Activated effector memory CD4-positive, alpha-beta T cell treated with Interleukin-2 at 50 U/mL for 16 hours (primary cell): ENCODE results near the gene GSPT2.
A peak's percentile ranks its signal among the peaks of the same experiment; 100 is the strongest.
"Not testable (repeated sequence)": the region's sequence is repeated elsewhere in the genome, so short reads cannot be mapped to it uniquely, and the experiment has no call there.

Source experiments
- DNase-seq: peaks from one replicate; pipeline ENCODE4 v3.0.0-alpha.2; 2020

The GSPT2 gene

GRCh38 chrX:51743179-51743957, at the start of gene GSPT2:
Gene GSPT2, plus strand, starts transcription at chrX:51743442. Its CDS starts 185 bp downstream, at chrX:51743627.
- peak; percentile 37 for DNase-seq

GRCh38 chrX:51694254-51694653, 49.0 kb upstream of the GSPT2 start:
- DNase-seq: no peak

- no peak for DNase-seq
Observed at GRCh38 chrX:51697397-51697796, 45.8 kb upstream of the GSPT2 start.

- not testable (repeated sequence) for DNase-seq
Observed at GRCh38 chrX:51710277-51711164, 32.7 kb upstream of the GSPT2 start, which contains the start of gene CENPVL1. Gene CENPVL1, plus strand, starts transcription at chrX:51710512. Its CDS starts 0 bp downstream, at chrX:51710512.

GRCh38 chrX:51712943-51713647, 30.1 kb upstream of the GSPT2 start:
- DNase-seq: not testable (repeated sequence)

GRCh38 chrX:51728202-51728601, 15.0 kb upstream of the GSPT2 start:
- DNase-seq: no peak

GRCh38 chrX:51737091-51737490, 6.2 kb upstream of the GSPT2 start:
- no peak for DNase-seq

GRCh38 chrX:51742586-51742985, 656 bp upstream of the GSPT2 start:
- no peak for DNase-seq

GRCh38 chrX:51747671-51748070, 4.4 kb downstream of the GSPT2 start:
- DNase-seq: no peak

- no peak for DNase-seq
Observed at GRCh38 chrX:51759055-51759839, 16.0 kb downstream of the GSPT2 start.

- no peak for DNase-seq
Observed at GRCh38 chrX:51760657-51761056, 17.4 kb downstream of the GSPT2 start.

- no peak for DNase-seq
Observed at GRCh38 chrX:51766546-51766945, 23.3 kb downstream of the GSPT2 start.

GRCh38 chrX:51776851-51777250, 33.6 kb downstream of the GSPT2 start:
- no peak for DNase-seq

- no peak for DNase-seq
Observed at GRCh38 chrX:51779306-51779705, 36.1 kb downstream of the GSPT2 start.

- DNase-seq: no peak
Observed at GRCh38 chrX:51795136-51795535, 51.9 kb downstream of the GSPT2 start.
